Choroid plexus epithelial cell (primary cell): ENCODE data around the gene NCOA3.

Source experiments
- DNase-seq: peaks from one replicate; pipeline ENCODE4 v3.0.0-alpha.2; 2010; ENCODE audit warnings: low read depth
- H3K4me3 ChIP-seq: 2 replicates; pipeline ENCODE4 v1.5.1; 2011; ENCODE audit warnings: low read depth, mild to moderate bottlenecking, control low read depth, low read length, moderate library complexity
- TF ChIP-seq, protein P1 (sequence below): conservative IDR thresholded peaks from 2 replicates; pipeline ENCODE4 v1.5.1; 2011; ENCODE audit warnings: low read depth, mild to moderate bottlenecking, control low read depth, inconsistent platforms, low read length, moderate library complexity

NCOA3 gene

DNA sequence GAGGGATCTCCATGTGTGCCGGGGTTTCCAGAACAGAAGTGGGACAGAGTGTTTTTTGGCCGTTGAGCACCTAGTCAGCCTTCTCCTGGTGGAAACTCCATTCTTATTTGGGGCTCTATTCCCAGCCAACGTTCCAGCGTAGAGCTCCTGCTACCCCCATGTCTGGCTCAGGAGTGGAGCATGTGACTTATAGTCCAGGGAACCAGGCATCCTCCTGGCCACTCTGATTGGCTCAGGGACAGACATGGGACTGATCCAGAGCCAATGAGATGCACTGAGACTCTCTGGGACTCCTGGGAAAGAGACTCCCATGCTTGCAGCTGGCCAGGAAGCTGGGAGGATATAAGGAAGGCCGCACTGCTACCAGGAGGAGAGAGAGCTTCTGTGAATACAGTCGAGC is 196.5 kb downstream of the NCOA3 start:
- H3K4me3 ChIP-seq: no peak overlapping the region
- no peak for DNase-seq
- TF ChIP-seq, protein P1, sequence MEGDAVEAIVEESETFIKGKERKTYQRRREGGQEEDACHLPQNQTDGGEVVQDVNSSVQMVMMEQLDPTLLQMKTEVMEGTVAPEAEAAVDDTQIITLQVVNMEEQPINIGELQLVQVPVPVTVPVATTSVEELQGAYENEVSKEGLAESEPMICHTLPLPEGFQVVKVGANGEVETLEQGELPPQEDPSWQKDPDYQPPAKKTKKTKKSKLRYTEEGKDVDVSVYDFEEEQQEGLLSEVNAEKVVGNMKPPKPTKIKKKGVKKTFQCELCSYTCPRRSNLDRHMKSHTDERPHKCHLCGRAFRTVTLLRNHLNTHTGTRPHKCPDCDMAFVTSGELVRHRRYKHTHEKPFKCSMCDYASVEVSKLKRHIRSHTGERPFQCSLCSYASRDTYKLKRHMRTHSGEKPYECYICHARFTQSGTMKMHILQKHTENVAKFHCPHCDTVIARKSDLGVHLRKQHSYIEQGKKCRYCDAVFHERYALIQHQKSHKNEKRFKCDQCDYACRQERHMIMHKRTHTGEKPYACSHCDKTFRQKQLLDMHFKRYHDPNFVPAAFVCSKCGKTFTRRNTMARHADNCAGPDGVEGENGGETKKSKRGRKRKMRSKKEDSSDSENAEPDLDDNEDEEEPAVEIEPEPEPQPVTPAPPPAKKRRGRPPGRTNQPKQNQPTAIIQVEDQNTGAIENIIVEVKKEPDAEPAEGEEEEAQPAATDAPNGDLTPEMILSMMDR: no peak

DNA sequence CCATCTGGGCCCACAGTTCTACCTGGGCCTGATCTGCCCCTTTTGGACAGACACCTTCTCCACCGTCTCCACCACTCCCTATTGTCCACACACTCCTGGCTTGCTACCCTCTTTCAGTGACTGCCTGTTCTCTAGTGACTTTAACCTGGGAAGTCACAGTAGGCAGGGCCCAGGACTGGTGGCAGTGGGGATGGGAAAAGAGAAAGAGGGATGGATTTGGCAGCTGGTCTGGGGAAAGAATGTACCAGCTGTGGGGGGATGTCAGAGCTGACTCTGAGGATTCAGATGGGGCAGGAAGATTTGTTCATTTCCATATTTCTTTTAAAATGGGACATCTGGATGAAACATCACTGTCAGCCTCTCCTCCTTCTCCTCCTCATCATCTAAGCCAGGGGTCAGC is 198.1 kb downstream of the NCOA3 start:
- TF ChIP-seq, protein P1: no peak
- no peak for DNase-seq
- no peak overlapping the region for H3K4me3 ChIP-seq

DNA sequence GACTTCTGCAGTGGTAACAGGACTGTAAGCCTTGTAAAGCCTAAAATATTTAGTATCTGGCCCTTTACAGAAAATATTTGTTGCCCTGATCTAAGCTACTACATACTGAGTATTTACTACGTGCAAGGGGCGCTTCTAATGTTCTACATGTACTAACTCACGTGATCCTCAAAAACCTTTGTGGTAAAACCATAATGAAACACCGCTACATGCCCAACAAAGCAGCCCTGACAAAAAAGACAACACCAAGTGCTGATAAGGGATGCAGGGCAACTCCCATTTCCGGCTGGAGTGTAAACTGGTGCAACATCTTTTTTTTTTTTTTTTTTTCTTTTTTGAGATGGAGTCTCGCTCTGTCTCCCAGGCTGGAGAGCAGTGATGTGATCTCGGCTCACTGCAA is 198.6 kb downstream of the NCOA3 start:
- TF ChIP-seq, protein P1: no peak
- DNase-seq: no peak
- H3K4me3 ChIP-seq: no peak overlapping the region

DNA sequence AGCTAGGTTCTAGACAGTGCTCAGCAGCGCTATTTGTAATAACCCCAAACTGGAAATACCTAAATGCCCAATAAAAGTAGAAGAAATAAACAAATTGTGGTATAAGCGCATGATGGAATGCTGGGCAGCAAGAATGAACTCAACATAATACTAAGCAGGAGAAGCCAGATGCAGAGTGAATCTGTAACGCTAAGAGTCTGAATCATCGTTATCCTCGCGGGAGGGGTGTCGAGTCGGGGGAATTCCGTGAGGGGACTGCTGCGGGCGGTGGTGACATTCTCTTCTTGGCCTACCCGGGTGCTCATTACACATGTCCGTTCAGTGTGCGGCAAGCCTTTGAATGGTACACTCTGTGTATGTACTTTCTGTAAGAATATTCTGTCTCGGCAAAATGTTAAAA is 199.9 kb downstream of the NCOA3 start:
- H3K4me3 ChIP-seq: no peak overlapping the region
- DNase-seq: no peak
- TF ChIP-seq, protein P1: no peak

DNA sequence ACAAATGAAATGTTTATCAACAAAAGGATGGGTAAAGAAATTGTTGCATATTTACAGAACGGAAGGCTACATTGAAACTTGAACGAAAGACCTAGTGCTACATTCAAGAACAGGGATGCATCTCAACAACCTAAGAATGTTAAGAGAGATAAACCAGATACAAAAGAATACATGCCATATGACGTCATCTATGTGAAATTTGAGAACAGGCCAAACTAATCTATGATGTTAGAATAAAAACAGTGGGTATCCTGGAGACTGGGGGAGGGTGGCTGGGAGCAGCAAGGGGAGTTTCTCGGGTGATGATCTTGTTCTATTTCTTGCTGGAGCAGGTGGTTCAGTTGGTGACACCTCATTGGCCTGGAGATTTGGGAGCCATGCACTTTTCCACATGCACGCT is 202.1 kb downstream of the NCOA3 start:
- TF ChIP-seq, protein P1: no peak
- peak; percentile 34 for DNase-seq
- no peak overlapping the region for H3K4me3 ChIP-seq

DNA sequence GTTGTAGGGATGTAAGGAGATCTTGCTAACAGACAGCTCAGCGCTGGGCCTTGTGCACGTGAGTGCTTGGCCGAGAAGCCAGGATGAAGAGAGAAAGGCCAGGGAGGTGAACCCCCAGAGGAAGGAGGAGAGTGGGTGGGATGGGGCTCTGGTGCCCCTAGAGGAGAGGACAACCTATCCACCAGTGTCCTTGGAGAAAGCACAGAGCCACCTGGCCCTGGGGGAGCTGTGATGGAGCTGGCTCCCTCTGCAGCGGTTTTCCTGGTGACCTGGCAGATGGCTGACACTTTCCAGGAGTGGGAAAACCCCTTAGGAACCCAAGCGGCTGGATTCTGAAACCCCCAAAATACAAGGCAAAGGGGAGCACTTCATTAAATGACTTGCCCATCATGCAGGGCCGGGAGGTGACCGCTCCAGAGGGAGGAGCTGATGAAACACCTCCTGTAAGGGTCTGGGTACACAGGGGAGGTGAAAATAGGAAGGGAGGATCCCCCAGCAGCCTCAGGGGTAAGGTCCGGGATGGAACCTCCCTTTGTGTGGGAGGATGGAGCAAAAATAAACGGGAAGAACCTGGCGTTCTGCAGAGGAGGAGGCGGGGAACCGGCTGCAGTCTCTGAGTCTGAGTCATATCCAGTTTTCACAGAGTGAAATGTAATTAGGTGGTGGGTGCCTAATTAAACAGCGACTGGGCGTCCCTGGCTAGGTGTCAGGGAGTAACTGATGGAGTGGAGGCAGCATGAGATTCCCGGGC is 203.2 kb downstream of the NCOA3 start:
- H3K4me3 ChIP-seq: no peak overlapping the region
- DNase-seq: no peak
- TF ChIP-seq, protein P1: no peak

DNA sequence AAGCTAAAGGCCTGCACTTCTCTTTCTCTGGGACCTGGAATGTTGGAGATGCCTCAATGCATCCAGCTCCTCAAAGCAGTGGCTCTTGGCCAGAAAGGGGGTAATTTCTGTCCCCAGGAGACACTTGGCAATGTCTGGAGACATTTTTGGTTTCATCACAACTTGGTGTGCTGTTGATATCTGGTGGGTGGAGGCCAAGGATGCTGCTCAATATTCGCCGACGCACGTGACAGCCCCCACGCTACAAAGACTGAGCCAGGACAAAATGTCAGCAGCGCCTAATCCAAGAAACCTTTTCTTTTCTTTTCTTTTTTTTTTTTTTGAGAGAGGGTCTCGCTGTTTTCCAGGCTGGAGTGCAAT is 203.8 kb downstream of the NCOA3 start:
- H3K4me3 ChIP-seq: no peak overlapping the region
- TF ChIP-seq, protein P1: no peak
- DNase-seq: no peak
